NOMO-1 treated with dmso at 0.1 percent for 144 hours (cell line): ENCODE measurements around the gene MBD4.
"Not testable (repeated sequence)": the region's sequence is repeated elsewhere in the genome, so short reads cannot be mapped to it uniquely, and the experiment has no call there.

Source experiments
- DNase-seq: peaks from one replicate; lab custom pipeline; 2025; ENCODE audit not compliant: unreplicated experiment; lab: John Stamatoyannopoulos, UW

MBD4 gene

GRCh38 chr3:129412542-129413198, 27.1 kb downstream of the MBD4 start:
- DNase-seq, result no peak

- no peak for DNase-seq
Observed at GRCh38 chr3:129410971-129411370, 28.8 kb downstream of the MBD4 start.

GRCh38 chr3:129409541-129409940, 30.2 kb downstream of the MBD4 start:
- no peak for DNase-seq

DNA sequence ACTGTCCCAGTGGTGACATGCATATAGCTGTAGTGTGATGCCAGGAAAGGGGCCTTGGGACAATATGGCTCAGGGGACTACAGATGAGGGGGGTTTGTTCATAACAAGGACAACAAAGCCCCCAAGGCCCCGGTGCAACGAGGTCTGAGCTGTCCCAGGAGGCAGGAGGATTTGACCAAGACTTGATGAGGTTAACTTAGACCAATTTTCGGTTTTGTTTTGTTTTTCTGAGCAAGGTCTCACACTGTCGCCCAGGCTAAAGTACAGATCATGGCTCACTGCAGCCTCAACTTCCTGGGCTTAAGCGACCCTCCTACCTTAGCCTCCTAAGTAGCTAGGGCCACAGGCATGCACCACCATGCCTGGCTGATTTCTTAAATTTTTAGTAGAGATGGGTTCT, 35.1 kb downstream of the MBD4 start:
- DNase-seq, result no peak

- no peak for DNase-seq
Observed at GRCh38 chr3:129404130-129404529, 35.6 kb downstream of the MBD4 start.

GRCh38 chr3:129403450-129403849, 36.3 kb downstream of the MBD4 start:
- DNase-seq, result no peak

- DNase-seq, result no peak
Observed at GRCh38 chr3:129402616-129403015, 37.1 kb downstream of the MBD4 start.

DNA sequence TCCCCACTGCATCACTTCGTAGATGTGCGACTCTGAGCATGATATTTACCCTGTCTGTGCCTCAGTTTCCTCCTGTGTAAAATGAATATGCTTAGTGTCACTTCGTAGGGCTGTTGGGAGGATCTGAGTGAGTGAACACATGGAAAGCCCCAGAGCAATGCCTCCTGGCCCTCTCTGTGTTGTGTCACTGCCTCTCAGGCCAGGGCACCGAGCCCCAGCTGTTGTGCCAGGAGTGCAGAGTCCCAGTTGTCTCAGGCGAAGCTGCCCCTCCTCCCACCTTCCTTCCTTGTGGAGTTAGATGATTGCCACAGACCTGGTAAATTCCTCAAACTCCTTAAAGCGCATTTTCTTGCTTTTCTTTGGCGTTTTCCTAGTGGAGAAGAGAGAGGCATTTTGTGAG, 37.5 kb downstream of the MBD4 start:
- no peak for DNase-seq

- DNase-seq, result no peak
Observed at GRCh38 chr3:129399895-129400357, 39.8 kb downstream of the MBD4 start.

- DNase-seq, result peak; percentile 94
Observed at GRCh38 chr3:129399145-129399894, 40.4 kb downstream of the MBD4 start.

GRCh38 chr3:129398803-129399144, 41.0 kb downstream of the MBD4 start:
- no peak for DNase-seq

DNA sequence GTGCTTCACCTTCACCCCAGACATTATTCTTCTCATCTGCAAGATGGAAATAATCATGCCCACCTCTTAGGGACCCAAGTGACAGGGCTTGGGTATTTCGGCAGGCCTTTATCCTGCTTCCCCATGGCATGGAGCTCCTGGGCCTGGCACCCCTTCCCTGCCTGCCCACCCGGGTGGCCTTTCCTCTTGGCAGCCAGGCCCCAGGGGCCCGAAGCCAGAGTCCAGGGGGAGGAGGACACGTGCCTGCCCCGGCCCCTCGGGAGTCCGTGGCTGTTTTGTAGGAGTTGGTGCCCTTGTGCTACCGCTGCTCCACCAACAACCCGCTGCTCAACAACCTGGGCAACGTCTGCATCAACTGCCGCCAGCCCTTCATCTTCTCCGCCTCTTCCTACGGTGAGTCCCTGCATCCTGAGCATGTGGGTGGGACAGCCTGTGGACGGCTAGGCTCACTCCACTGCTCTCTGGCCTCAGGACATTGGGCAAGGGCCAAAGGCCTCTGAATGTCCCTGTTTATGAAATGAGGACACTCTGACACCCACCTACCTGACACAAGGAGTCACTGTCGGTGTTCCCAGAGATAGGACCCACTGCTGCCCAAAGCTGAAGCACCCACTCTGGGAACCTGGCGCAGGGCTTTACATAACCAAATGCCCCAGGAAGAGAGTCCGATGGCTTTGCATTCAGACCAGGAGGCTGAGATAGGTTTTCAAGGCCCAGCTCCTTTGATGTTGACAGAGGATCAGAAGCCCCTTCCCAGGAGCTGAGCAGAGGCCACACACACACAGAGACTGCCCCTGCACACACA, 45.8 kb downstream of the MBD4 start:
- DNase-seq, result not testable (repeated sequence)

DNA sequence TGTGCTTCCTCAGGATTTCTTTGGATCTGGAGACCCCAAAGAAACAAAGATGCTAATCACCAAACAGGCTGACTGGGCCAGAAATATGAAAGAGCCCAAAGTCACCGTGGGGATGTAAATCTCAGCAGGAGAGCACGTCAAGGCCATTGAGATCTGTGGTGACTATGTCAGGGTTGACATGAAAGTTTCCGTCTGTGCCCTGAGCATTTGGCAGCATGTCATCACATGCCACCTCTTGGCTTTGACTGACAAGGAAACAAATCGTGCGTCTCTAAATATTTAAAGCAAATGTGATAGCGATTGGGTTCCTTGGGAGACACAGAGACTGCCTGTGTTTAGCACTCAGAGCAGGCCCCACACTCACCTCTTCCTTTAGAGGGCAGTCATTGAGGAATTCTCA, 46.5 kb downstream of the MBD4 start:
- DNase-seq, result no peak

DNA sequence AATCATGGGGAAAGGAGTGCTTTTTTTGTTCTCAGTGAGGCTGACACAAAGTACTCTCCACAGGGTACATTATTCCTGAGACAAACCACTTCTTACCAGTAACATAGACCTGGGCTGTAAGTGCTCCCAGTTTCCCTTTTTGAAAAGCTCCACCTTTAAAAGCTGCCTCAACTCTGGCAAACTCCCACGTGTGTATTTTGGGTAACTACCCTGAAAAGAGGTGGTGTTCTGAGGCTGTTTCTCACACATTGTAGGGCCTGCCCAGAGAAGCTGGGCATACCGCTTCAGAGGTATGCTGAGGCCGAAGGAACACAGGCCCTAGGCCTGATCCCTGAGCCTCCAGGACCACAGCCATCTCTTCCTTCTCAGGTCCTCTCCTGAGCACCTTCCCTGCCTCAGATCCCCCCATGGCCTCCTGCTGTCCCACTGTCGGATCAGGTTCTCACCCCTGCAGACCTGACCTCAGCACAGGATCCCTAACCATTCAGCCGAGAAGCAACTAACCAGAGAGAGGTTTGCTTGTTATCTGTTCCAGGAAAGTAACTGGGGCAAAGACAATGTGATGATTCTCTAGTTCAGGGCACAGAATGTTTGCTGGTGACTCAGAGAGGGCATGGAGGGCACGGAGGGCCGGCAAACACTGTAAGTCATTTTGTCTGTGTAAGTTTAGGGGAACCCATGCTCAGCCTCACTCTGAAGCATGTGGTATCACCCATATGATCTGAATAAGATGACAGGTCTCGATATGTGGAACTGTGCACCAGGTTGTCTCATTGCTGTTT, 47.5 kb downstream of the MBD4 start:
- DNase-seq, result not testable (repeated sequence)

- DNase-seq, result not testable (repeated sequence)
Observed at GRCh38 chr3:129391583-129391982, 48.2 kb downstream of the MBD4 start.

DNA sequence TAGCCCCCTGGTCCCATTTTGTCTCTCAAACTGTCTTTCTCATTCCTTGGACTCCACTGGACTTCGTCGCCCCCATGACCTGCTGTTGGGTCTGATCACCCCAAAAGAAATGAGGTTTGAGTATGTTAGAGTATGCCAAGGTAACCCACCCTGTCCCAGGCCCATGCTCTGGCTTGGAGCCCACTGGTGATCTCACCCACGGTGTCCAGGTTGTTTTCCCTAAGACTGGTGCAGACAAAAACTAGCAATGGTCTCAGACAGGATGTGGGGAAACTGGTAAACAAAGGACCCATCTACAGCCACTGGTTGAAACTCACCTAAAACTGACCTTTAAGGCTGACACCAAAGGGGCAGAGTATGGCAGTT, 50.2 kb downstream of the MBD4 start:
- no peak for DNase-seq

DNA sequence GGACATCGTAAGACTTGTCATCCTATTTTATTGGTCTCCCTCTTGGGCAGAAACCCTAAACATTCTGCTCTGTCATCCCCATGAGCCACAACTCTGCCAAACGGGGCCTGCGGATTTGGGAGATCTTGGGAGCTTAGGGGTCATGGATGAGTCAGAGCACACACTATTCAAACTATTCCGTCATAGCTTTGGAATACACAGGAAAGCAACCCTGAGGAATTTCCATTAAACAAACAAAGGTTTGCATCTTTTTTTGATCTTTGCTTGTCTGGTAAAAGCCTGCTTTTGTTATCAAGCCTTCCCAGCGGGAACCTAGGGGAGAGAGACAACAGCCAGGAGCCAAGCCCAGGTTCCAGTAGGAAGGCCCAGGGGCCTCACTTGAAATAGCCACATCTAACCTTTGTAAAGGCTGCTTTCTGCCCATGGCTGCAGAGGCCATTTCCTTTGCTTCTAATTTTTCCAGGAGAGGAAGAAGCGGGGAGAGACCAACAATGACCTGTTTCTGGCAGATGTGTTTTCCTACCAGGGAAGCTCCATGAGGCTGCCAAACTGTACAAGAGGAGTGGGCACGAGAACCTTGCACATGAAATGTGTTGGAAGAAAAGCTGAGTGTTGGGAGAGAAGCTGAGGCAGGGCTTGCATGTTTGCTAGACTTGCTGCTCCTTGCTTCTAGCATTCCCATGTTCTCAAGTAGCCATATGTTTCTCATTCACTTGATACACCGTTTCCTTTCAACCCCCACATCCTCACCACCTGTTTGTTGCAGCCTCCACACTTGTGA, 50.8 kb downstream of the MBD4 start:
- not testable (repeated sequence) for DNase-seq

- DNase-seq, result no peak
Observed at GRCh38 chr3:129387487-129387886, 52.3 kb downstream of the MBD4 start.

GRCh38 chr3:129386984-129387383, 52.8 kb downstream of the MBD4 start:
- DNase-seq, result no peak

- not testable (repeated sequence) for DNase-seq
Observed at GRCh38 chr3:129385507-129385906, 54.2 kb downstream of the MBD4 start.
